H1 (cell line): ENCODE measurements around the gene SUCLG2.

Experiments used
- EZH2 ChIP-seq: fragments of 200-600 bp; sonication (generic); IDR thresholded peaks from 2 replicates; pipeline ENCODE4 v1.7.1; 2012; ENCODE audit warnings: low read depth, mild to moderate bottlenecking, moderate library complexity, low read length, inconsistent platforms; ENCODE audit not compliant: severe bottlenecking
- POLR2A ChIP-seq, 2 experiments: IDR thresholded peaks; 1 replicate in 1 of 2; 2 replicates in 1 of 2; pipeline ENCODE4 v1.6.1; 2011; ENCODE audit warnings: low read depth in 2 of 2, low read length in 2 of 2, mild to moderate bottlenecking in 2 of 2; ENCODE audit errors: control extremely low read depth in 1 of 2
- RXRA ChIP-seq: IDR thresholded peaks from 2 replicates; pipeline ENCODE4 v1.6.1; 2011; ENCODE audit warnings: low read depth, mild to moderate bottlenecking, low read length, moderate library complexity; ENCODE audit not compliant: insufficient read depth
- ZNF274 ChIP-seq: IDR thresholded peaks from 2 replicates; pipeline ENCODE4 v1.7.0; 2012; ENCODE audit warnings: low read length, borderline replicate concordance; ENCODE audit errors: extremely low read depth

DNA sequence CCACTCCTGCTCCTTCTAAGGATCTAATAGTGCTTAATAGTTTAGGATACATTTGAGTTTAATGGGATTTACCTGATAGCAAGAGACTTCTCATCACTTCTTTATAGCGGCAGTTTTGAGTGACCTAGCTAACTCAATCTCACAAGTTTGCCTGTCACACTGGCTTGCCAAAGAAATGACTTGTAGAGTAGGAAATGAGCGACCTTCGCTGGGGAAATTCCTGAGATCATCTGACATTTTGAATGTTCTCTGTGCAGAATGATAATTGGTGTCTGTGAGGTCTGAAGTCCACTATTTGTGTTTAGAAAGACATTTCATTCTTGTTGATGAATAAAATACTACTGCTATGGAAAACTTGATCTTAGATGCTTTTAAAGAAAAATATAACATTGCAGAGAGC lies 30.3 kb downstream of the SUCLG2 start:
- no peak for TF ChIP-seq POLR2A (IDR thresholded peaks at IDR 0.05; ENCODE audit: control extremely low read depth in 1 of 2, low read depth in 2 of 2, low read length in 2 of 2)
- no peak for TF ChIP-seq RXRA
- no peak for TF ChIP-seq EZH2
- TF ChIP-seq ZNF274, result no peak
